Right ventricle myocardium superior (tissue), 1 donor: Measurements from ENCODE around the gene KCNIP4. TPM values are rescaled to one million over a fixed set of nuclear protein-coding genes. Genes with fewer than 3 reads are reported as not detected.

Experiments used
- ATAC-seq: fragments of 200-7000 bp; cut with Tn5 transposase; one replicate; pipeline ENCODE4 v1.9.1; 2020; ENCODE audit warnings: mild to moderate bottlenecking; ENCODE audit not compliant: poor library complexity
- DNase-seq: peaks from one replicate; pipeline ENCODE4 v3.0.0-alpha.2; 2020
- intact Hi-C: fragments of 100-400 bp; cut with DNase I; formaldehyde crosslinking; loops from one replicate; pipeline ENCODE4 v1.11.2; 2022
- total RNA-seq: library from RNA; stranded (reverse); fragmentation: NEBNext Ultra II Directional; extraction: Animal tissue kit (Norgen Biotek cat#: 25700); gene quantifications from one replicate; pipeline ENCODE4 v1.2.1, GENCODE V29; 2021
- donor health status: DM: no; HTN: yes; CAD: no; lungs with severe emphysema.

Gene KCNIP4
- total RNA-seq, 1 donor from 2014 or later = not detected

GRCh38 chr4:21554066-21554465 is 394.5 kb downstream of the KCNIP4 start:
- no peak for ATAC-seq
- no peak for DNase-seq
- intact Hi-C loops = no loop called here

- no peak for ATAC-seq
- intact Hi-C loops = no loop called here
- no peak for DNase-seq
Observed at GRCh38 chr4:21552455-21552854, 396.1 kb downstream of the KCNIP4 start.

- DNase-seq = no peak
- no peak for ATAC-seq
- intact Hi-C loops = no loop called here
Observed at GRCh38 chr4:21544955-21545354, 403.6 kb downstream of the KCNIP4 start.

- intact Hi-C loops = no loop called here
- ATAC-seq (no peak), DNase-seq (no peak)
Observed at GRCh38 chr4:21544415-21544814, 404.2 kb downstream of the KCNIP4 start.

- intact Hi-C loops = no loop called here
Observed at GRCh38 chr4:21543514-21543913, 405.1 kb downstream of the KCNIP4 start.

GRCh38 chr4:21535898-21536297 is 412.7 kb downstream of the KCNIP4 start:
- no peak for ATAC-seq
- no peak for DNase-seq
- intact Hi-C loops = no loop called here

More at GRCh38 chr4:21543514-21543913, 405.1 kb downstream of the KCNIP4 start:
- ATAC-seq (no peak), DNase-seq (no peak)

GRCh38 chr4:21531048-21531447 is 417.5 kb downstream of the KCNIP4 start:
- DNase-seq (no peak), ATAC-seq (no peak)
- intact Hi-C loops = no loop called here

GRCh38 chr4:21529214-21529613 is 419.4 kb downstream of the KCNIP4 start:
- no peak for ATAC-seq
- no peak for DNase-seq
- intact Hi-C loops = no loop called here

GRCh38 chr4:21522296-21522695 is 426.3 kb downstream of the KCNIP4 start:
- DNase-seq (no peak), ATAC-seq (no peak)
- intact Hi-C loops = no loop called here

- intact Hi-C loops = no loop called here
- ATAC-seq = no peak
- no peak for DNase-seq
Observed at GRCh38 chr4:21517126-21517859, 431.3 kb downstream of the KCNIP4 start.

GRCh38 chr4:21514022-21514694 is 434.4 kb downstream of the KCNIP4 start:
- no peak for DNase-seq
- no peak for ATAC-seq
- intact Hi-C loops = loop anchor here (5.0 kb wide), 1 partner anchor 253 kb away; no protein-coding TSS in a partner anchor

- intact Hi-C loops = loop anchor here (5.0 kb wide), 1 partner anchor 255 kb away; no protein-coding TSS in a partner anchor
- DNase-seq (no peak), ATAC-seq (no peak)
Observed at GRCh38 chr4:21512353-21512752, 436.2 kb downstream of the KCNIP4 start.

- ATAC-seq = no peak
- intact Hi-C loops = no loop called here
- no peak for DNase-seq
Observed at GRCh38 chr4:21507439-21507838, 441.1 kb downstream of the KCNIP4 start.

- ATAC-seq (no peak), DNase-seq (no peak)
- intact Hi-C loops = no loop called here
Observed at GRCh38 chr4:21490682-21491081, 457.9 kb downstream of the KCNIP4 start.

GRCh38 chr4:21476757-21477156 is 471.8 kb downstream of the KCNIP4 start:
- ATAC-seq (no peak), DNase-seq (no peak)
- intact Hi-C loops = no loop called here

- DNase-seq (no peak), ATAC-seq (no peak)
- intact Hi-C loops = no loop called here
Observed at GRCh38 chr4:21474195-21474594, 474.4 kb downstream of the KCNIP4 start.

GRCh38 chr4:21470535-21470934 is 478.0 kb downstream of the KCNIP4 start:
- DNase-seq (no peak), ATAC-seq (no peak)
- intact Hi-C loops = no loop called here

GRCh38 chr4:21469438-21470300 is 478.9 kb downstream of the KCNIP4 start:
- intact Hi-C loops = no loop called here
- ATAC-seq = no peak

GRCh38 chr4:21467551-21467950 is 481.0 kb downstream of the KCNIP4 start:
- intact Hi-C loops = no loop called here
- ATAC-seq (no peak), DNase-seq (no peak)

More at GRCh38 chr4:21469438-21470300, 478.9 kb downstream of the KCNIP4 start:
- no peak for DNase-seq
